EH (cell line): ENCODE measurements around the gene BRIX1.
"Not testable (repeated sequence)": the region's sequence is repeated elsewhere in the genome, so short reads cannot be mapped to it uniquely, and the experiment has no call there.

Experiments used
- DNase-seq: peaks from one replicate; pipeline ENCODE4 v3.0.0-alpha.2; 2015; ENCODE audit warnings: low read depth

Gene BRIX1

GRCh38 chr5:34914671-34915138 lies 806 bp upstream of the BRIX1 start:
- DNase-seq: peak; percentile 56

GRCh38 chr5:34915856-34916192 lies 313 bp downstream of the BRIX1 start:
- no peak for DNase-seq

- DNase-seq: no peak
Observed at GRCh38 chr5:34916518-34916917, 1.0 kb downstream of the BRIX1 start.

- no peak for DNase-seq
Observed at GRCh38 chr5:34918025-34918424, 2.5 kb downstream of the BRIX1 start.

DNA sequence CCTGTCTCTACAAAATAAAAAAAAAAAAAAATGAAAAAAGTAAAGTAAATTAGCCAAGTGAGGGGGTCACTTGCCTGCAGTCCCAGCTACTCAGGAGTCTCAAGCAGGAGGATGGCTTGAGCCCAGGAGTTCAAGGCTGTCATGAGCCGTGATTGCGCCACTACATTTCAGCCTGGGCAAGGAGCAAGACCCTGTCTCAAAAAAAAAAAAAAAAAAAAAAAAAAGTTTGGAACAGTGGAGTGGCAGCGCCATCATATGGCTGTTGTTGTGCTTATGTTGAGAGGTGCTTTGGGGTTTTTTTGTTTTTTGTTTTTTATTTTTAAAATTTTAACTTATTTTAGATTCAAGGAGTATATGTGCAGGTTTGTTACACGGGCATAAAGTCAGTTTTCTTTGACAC lies 3.6 kb downstream of the BRIX1 start:
- DNase-seq: no peak

GRCh38 chr5:34923256-34923655 lies 7.7 kb downstream of the BRIX1 start:
- DNase-seq: not testable (repeated sequence)

DNA sequence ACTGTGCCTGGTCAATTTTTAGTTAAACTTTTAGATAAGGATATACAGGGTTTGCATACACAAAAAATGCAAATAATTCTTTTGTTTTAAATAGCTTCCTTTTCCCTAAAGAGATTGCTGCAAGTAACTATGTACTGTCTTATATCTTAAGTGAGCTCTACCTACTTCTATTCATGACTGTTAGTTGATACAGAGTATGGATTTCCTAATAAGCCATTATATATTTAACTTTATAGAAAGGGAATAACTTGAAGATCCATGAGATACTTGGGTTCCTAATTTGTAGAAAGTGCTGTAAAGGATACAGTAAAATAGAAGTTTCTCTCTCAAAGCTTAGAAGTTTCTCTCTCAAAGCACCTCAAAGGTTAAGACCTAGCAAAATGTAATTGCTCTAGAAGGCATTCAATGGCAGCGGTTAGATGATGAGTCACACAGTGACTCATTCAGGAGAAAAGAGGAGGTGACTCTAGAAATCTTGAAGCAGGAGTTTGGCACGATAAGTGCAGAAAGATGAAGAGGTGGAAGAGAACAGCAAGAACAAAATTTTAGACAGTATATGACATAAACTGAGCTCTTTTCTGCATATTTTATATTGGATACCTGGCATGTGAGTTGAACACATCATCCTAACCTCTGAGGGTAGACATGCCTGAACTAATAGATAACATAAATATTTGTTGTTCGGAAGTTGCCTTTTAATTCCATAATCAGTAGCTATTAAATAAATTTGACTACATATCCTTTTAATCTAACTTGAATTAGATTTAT lies 8.4 kb downstream of the BRIX1 start:
- DNase-seq: peak; percentile 89

- DNase-seq: no peak
Observed at GRCh38 chr5:34924462-34924765, 8.9 kb downstream of the BRIX1 start.

GRCh38 chr5:34926318-34926888 lies 10.9 kb downstream of the BRIX1 start:
- no peak for DNase-seq

- no peak for DNase-seq
Observed at GRCh38 chr5:34927785-34928184, 12.3 kb downstream of the BRIX1 start.

DNA sequence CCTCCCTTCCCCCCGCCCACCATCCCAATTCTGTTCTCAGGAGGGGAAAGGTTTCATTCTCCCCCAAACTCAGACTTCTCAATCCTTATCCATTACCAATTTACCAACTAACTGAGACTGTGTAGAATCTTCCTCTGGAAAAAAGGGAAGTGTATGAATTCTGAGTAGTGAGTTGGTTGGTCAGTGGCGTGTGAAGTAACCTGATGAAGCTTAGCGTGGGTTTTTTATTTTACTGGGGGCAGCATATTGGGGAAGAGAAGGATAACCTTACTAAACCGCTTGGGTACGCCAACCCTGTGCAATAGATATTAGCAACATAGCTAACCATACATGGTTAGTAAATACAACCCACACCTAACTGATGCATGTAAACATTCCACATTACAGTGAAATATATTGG lies 12.8 kb downstream of the BRIX1 start:
- no peak for DNase-seq

GRCh38 chr5:34929134-34929719 lies 13.7 kb downstream of the BRIX1 start, which contains the start of gene DNAJC21:
Gene DNAJC21, plus strand, starts transcription at chr5:34929559. Its CDS starts 261 bp downstream, at chr5:34929820.
- peak; percentile 98 for DNase-seq

DNA sequence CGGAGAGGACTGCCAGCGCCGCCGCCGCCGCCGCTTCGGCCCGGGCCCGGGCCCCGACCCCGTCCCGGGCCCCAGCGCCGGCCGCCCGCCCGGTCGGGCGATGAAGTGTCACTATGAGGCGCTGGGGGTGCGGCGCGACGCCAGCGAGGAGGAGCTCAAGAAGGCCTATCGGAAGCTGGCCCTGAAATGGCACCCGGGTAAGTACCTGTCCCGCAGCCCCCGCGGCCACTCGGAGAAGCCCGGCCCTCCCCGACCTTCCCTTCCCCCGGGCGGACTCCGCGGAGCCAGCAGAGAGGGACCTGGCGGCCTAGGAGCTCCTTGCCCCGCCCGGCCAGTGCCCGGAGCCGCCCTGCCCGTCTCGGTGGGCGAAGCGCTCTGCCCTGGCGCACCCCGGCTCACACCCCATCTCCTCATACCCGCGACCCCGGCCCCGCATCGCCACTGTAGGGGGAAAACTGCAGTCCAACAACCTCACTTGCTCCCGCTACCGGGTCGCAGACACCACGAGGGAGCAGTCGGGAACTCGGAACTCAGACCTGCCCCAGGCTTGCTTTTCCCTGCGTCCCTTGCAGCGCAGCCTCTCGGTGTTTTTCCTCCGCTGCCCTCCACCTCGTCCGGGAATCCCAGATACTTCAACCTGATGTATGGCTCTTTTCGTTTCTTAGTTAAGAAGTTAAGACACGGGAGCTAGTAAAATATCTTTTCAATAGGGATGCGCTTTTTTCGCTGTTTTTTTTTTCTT lies 14.4 kb downstream of the BRIX1 start:
- peak; percentile 84 for DNase-seq

GRCh38 chr5:34930462-34930844 lies 14.9 kb downstream of the BRIX1 start:
- peak; percentile 69 for DNase-seq

DNA sequence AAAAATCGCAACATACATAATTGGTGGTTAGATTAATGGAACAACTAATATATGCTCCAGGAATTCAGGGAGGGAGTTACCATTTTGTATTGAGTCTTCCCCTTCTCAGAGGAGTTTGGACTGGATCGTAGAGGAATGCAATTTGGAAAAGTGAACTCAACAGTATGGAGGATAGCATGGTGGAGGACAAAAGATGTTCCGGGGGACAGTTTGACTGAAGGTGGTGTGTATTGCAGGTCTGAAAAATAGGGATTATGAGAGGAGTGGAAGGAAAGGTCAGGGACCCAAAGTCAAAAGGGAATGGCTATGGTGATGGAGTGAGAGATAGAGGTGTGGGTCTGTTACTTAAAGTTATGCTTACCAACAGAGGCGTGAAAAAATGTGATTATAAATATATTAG lies 15.4 kb downstream of the BRIX1 start:
- DNase-seq: no peak

DNA sequence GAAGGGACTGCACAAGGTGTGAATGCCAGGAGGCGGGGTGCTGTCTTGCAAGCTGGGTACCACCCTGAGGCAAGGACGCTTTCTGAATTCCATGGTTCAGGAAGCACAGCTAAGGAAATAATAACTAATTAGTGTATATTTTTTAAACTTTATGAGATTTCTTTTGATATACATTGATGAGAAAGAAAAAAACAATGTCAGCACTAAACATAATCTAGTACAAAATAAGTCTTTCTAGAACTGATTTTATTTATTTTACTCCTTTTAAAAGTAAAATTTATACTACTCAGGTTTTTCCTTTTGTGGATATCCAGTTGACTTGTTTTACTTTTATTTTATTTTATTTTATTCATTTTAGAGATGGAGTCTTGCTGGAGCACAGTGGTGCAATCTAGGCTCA lies 17.4 kb downstream of the BRIX1 start:
- no peak for DNase-seq

GRCh38 chr5:34941936-34942335 lies 26.4 kb downstream of the BRIX1 start:
- no peak for DNase-seq

DNA sequence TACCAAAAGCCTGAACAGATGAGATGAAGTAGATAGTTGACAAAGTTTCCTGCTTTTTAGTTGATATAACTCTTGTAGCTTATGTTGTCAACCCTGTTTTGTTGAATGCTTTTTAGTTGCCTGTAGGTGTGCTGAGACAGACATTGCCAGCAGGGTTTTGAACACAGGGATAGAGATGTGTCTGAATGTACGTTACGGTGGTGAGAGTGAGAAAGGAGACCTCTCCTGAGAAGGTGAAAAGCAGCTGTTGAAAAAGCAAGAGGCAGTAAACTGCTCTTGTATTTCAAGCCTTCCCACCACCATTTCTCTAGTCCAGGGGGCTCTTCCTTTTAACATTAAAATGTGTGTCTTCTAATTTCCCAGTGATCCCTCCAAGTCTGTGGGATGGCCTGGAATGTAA lies 28.5 kb downstream of the BRIX1 start:
- no peak for DNase-seq

- DNase-seq: no peak
Observed at GRCh38 chr5:34944460-34945047, 29.0 kb downstream of the BRIX1 start.

DNA sequence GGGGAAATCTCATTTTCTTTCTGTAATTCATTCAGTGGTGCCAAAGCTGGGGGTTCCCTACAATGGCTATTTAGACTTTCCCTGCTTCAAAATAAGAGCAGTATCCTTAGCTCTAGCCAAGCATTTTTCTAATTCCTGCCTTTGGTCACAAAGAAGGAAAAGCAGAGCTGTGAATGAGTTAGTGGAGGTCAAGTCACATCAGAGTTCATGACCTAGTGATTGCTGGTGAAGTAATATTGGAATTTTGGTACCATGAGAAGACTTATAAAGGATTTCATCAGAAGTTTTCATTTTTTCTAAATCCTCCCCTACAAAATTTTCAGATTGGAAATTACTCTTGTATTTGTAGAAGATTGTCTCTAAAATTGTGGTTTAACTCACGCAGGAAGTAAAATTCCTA lies 41.8 kb downstream of the BRIX1 start:
- peak; percentile 43 for DNase-seq

GRCh38 chr5:34957857-34958690 lies 42.6 kb downstream of the BRIX1 start:
- DNase-seq: peak; percentile 46

DNA sequence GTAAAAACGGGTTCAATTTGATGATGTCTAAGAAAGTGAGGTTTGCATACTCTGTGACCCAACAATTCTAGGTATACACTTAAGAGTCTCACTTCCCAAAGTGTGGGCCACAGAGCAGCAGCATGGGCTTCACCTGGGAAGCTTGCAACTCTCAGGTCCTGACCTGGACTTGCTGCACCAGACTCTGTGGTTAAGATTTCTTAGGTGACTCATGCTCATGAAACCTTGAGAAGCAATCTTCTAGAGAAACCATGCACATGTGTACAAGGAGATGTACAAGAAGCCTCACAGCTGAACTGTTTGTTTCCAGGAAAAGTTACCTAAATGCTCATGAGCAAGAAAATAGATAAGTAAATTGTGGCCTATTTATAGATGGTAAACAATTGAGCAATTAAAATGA lies 43.8 kb downstream of the BRIX1 start:
- DNase-seq: peak; percentile 53
